ENCODE data around the gene MRPS2.

Gene MRPS2

GRCh38 chr9:135506327-135507103, 6.0 kb downstream of the MRPS2 start:
- no peak overlapping the region for H3K27ac ChIP-seq
- TF ChIP-seq, protein P1, sequence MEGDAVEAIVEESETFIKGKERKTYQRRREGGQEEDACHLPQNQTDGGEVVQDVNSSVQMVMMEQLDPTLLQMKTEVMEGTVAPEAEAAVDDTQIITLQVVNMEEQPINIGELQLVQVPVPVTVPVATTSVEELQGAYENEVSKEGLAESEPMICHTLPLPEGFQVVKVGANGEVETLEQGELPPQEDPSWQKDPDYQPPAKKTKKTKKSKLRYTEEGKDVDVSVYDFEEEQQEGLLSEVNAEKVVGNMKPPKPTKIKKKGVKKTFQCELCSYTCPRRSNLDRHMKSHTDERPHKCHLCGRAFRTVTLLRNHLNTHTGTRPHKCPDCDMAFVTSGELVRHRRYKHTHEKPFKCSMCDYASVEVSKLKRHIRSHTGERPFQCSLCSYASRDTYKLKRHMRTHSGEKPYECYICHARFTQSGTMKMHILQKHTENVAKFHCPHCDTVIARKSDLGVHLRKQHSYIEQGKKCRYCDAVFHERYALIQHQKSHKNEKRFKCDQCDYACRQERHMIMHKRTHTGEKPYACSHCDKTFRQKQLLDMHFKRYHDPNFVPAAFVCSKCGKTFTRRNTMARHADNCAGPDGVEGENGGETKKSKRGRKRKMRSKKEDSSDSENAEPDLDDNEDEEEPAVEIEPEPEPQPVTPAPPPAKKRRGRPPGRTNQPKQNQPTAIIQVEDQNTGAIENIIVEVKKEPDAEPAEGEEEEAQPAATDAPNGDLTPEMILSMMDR (IDR thresholded peaks at IDR 0.05) = no peak
- TF ChIP-seq ZFX (IDR thresholded peaks at IDR 0.05; ENCODE audit: borderline replicate concordance) = no peak

GRCh38 chr9:135507104-135508035, 6.9 kb downstream of the MRPS2 start:
- no peak overlapping the region for H3K27ac ChIP-seq
- TF ChIP-seq, protein P1 (IDR thresholded peaks at IDR 0.05) = no peak
- TF ChIP-seq ZFX (IDR thresholded peaks at IDR 0.05; ENCODE audit: borderline replicate concordance) = no peak

DNA sequence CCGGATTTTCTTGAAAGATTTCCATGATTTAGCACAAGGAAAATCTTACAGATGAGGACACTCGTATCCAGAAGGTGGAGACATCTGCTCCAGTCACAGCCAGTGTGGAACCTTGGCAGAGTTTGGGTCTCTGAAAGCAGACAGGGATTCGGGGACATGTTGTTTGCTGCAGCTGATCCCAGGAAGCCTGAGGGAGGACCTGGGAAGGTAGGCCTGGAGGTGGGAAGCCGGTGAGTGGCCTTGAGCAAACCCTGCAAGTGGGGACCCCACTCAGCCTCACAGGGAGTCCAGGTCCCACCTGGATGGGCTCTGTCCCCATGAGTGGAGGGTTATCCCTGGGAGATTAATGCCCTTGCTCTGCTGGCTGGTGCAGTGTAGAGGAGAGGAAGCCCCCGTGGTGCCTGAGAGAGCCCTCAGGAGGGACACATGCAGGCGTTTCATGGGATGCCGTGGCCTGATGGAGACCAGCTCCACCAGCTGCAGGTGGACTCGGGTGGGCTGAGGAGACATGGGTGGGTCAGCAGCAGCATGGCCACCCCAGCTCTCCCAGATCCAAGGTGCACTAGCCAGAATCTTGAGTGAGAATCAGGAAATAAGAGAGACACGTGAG, 7.8 kb downstream of the MRPS2 start:
- no peak for TF ChIP-seq ZFX (IDR thresholded peaks at IDR 0.05; ENCODE audit: borderline replicate concordance)
- TF ChIP-seq, protein P1 (IDR thresholded peaks at IDR 0.05) = no peak
- no peak overlapping the region for H3K27ac ChIP-seq

DNA sequence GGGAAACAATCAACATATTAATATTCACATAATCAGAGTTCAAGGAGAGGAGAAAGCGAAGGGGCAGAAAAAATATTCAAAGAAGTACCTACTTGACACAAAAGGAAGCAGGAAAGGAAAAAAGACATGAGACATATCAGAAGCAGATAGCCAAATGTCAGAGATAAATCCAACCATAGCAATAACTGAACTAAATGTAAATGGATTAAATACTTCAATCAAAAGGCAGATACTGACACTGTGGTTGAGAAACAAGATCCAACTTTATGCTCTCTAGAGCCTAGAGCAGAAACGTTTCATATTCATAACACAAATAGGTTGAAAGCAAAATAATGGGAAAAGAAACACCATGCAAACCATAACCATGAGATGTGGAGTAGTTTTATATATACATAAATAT, 9.0 kb downstream of the MRPS2 start:
- TF ChIP-seq ZFX (IDR thresholded peaks at IDR 0.05; ENCODE audit: borderline replicate concordance) = no peak
- TF ChIP-seq, protein P1 (IDR thresholded peaks at IDR 0.05) = no peak
- no peak overlapping the region for H3K27ac ChIP-seq

DNA sequence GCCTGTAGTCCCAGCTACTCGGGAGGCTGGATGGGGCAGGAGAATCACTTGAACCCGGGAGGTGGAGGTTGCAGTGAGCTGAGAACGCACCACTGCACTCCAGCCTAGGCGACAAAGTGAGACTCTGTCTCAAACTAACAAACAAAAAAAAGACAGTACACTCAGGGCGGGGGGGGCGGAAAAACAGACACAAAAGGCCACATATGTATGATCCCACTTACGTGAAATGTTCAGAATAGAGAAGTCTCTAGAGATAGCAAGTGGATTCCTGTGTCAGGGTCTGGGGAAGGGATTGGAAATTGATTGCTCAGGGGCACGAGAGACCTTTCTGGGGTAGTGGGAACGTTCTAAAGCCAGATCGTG, 11.7 kb downstream of the MRPS2 start:
- H3K27ac ChIP-seq = no peak overlapping the region
- TF ChIP-seq ZFX (IDR thresholded peaks at IDR 0.05; ENCODE audit: borderline replicate concordance) = no peak
- TF ChIP-seq, protein P1 (IDR thresholded peaks at IDR 0.05) = no peak

- TF ChIP-seq, protein P1 (IDR thresholded peaks at IDR 0.05) = no peak
- no peak for TF ChIP-seq ZFX (IDR thresholded peaks at IDR 0.05; ENCODE audit: borderline replicate concordance)
Measured at GRCh38 chr9:135512904-135513303, 12.4 kb downstream of the MRPS2 start.

More at GRCh38 chr9:135512904-135513303, 12.4 kb downstream of the MRPS2 start:
- no peak overlapping the region for H3K27ac ChIP-seq
